Measurements from ENCODE around the gene ANKFY1.

The ANKFY1 gene

DNA sequence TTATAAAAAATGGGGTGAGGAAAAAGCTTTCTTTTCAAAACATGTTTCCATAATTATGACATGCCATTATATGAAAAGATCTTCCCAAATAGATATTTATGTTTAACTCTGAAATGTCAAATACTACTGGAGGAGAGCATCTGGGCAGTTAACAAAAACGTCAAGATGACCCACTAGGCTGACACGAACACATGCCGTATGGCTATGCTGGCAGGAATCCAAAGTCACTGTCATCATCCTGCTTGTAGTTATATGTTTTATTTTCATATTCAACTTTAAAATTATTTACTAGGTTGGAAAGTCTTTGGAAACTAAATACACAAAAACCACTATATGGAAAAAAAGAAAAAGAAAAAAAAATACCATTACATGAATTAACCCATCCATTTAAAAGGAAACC, 27.3 kb downstream of the ANKFY1 start:
- TF ChIP-seq, protein P1, sequence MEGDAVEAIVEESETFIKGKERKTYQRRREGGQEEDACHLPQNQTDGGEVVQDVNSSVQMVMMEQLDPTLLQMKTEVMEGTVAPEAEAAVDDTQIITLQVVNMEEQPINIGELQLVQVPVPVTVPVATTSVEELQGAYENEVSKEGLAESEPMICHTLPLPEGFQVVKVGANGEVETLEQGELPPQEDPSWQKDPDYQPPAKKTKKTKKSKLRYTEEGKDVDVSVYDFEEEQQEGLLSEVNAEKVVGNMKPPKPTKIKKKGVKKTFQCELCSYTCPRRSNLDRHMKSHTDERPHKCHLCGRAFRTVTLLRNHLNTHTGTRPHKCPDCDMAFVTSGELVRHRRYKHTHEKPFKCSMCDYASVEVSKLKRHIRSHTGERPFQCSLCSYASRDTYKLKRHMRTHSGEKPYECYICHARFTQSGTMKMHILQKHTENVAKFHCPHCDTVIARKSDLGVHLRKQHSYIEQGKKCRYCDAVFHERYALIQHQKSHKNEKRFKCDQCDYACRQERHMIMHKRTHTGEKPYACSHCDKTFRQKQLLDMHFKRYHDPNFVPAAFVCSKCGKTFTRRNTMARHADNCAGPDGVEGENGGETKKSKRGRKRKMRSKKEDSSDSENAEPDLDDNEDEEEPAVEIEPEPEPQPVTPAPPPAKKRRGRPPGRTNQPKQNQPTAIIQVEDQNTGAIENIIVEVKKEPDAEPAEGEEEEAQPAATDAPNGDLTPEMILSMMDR (IDR thresholded peaks at IDR 0.05; ENCODE audit: control extremely low read depth, extremely low read depth, low read depth, missing control alignments), result no peak
- CTCF ChIA-PET, result interaction anchor here (1.4 to 1.5 kb wide), 2 partner anchors 16 to 21 kb away, joined by 3 to 5 read pairs; no protein-coding TSS in a partner anchor
- no peak for DNase-seq (ENCODE audit: extremely low spot score)
- POLR2A ChIA-PET, result no interaction called here

DNA sequence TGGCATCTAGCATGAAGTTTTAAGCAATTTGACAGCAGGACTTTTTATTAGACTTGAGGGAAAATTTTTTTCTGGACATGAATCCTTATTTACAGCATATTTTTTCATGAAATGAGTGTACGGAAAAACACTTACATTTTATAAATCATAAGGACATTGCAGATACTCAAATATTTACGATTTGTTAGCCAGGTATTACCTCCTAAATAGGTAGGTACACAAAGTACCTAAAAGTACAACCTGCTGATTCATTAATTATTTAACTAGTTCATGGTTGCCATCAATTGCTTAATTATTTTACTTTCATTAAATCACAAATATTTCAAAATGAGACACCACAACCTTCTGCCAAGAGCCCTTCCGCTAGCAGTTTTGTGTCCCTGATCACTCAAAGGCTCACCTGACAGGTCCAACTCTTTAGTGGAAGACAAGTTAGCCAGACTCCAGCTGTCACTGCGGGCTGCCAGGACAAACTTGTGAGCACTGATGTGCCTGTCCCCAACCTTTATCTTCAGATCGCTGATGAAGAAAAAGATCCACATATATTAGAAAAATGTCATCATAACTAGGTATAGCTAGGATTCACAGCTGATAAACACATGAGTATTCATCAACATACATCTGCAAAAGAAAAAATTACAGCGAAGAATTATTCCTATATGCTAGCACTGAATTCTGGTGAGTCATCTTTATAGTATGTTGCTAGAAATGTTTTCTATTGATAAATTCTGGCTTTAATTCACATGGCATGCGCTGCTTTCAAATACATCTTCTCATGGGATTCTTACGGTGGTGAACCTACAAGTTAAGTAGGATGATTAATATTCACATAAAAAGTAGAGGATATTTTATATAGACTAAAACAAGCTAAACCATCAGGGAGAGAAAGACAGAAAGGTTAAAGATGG, 28.2 kb downstream of the ANKFY1 start:
- ChIA-PET POLR2A (no interaction called here), CTCF (interaction anchor here (0.8 to 1.5 kb wide), 3 partner anchors 9 to 20 kb away, joined by 3 to 5 read pairs (median 3); no protein-coding TSS in a partner anchor)
- no peak for DNase-seq (ENCODE audit: extremely low spot score)
- TF ChIP-seq, protein P1 (IDR thresholded peaks at IDR 0.05; ENCODE audit: control extremely low read depth, extremely low read depth, low read depth, missing control alignments), result no peak

DNA sequence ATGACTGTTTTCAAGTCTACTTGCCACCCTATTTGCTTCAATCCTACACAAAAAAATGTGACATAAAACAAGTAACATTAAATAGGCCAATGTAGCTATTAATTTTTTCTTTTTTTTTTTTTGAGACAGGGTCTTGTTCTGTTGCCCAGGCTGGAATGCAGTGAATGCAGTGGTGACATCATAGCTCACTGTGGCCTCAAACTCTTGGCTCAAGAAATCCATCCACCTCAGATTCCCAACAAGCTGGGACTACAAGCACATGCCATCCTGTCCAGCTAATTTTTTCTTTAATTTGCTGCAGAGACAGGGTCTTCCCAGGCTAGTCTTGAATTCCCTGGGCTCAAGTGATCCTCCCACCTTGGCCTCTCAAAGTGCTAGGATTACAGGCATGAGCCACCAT, 29.4 kb downstream of the ANKFY1 start:
- TF ChIP-seq, protein P1 (IDR thresholded peaks at IDR 0.05; ENCODE audit: control extremely low read depth, extremely low read depth, low read depth, missing control alignments), result no peak
- DNase-seq (ENCODE audit: extremely low spot score), result no peak
- ChIA-PET CTCF (interaction anchor here (1.0 to 2.1 kb wide), 4 partner anchors 13 to 20 kb away, joined by 3 to 8 read pairs (median 3); no protein-coding TSS in a partner anchor), POLR2A (interaction anchor here (0.6 kb wide), 1 partner anchor 91 kb away, joined by 4 read pairs; no protein-coding TSS in a partner anchor)

DNA sequence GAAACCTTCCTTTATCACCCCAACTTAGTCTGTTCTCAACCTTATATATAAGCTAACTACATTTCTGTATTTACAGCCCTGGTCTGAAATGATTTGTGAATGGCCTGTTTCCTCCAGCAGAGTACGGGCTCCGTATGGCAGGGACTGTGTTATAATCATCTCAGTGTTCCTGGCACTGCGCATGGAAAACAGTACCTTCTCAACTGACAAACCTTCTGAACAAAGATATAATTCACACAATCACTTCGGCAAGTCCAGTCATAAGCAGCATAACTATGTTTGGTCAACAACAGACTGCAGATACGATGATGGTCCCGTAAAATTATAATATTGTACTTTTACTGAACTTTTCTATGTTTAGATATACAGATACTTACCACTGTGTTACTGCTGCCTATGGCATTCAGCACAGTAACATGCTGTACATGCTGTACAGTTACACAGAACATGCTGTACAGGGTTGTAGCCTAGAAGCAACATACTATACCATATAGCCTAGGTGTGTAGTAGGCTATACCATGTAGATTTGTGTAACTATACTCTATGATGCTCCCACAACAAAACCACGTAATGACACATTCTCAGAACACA, 30.0 kb downstream of the ANKFY1 start:
- DNase-seq (ENCODE audit: extremely low spot score), result no peak
- TF ChIP-seq, protein P1 (IDR thresholded peaks at IDR 0.05; ENCODE audit: control extremely low read depth, extremely low read depth, low read depth, missing control alignments), result no peak
- ChIA-PET POLR2A (interaction anchor here (0.6 kb wide), 1 partner anchor 90 kb away, joined by 4 read pairs; no protein-coding TSS in a partner anchor), CTCF (interaction anchor here (0.7 to 2.1 kb wide), 5 partner anchors 15 to 23 kb away, joined by 3 to 8 read pairs (median 3); no protein-coding TSS in a partner anchor)

DNA sequence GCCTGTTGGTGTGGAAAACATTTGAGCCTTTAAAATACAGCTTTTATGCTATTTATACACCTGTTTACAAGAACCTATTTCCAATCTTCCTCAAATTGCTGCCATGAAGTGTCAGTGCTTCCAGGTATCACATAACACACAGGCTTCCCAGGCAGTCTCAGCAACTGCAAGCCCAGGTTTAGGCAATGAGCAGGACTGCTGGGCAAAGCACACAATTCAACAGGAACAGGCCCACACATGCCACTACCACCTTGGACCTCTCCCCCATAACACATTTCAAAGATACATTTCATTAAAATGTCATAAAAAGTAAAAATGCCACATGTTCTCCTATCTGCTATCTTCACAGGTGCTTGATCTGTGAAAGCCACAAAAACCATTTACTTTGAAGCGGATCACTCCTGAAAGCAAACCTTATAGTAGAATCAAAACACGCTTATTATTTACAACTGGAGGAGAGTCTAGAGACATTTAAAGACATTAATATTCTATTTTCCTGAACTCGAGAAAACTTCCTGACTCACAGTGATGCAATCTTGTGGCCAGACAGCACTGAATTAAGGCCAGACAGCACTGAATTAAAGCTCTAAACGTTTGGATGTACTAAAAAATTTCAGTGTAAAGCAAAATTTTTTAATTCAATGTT, 31.5 kb downstream of the ANKFY1 start:
- POLR2A ChIA-PET, result no interaction called here
- CTCF ChIA-PET, result interaction anchor here (1.5 to 1.6 kb wide), 2 partner anchors 9 to 19 kb away, joined by 3 to 7 read pairs; no protein-coding TSS in a partner anchor
- TF ChIP-seq, protein P1 (IDR thresholded peaks at IDR 0.05; ENCODE audit: control extremely low read depth, extremely low read depth, low read depth, missing control alignments), result no peak
- no peak for DNase-seq (ENCODE audit: extremely low spot score)
